H9 (cell line): ENCODE measurements around the gene GEMIN2. TPM values are rescaled to one million over a fixed set of nuclear protein-coding genes. Genes with fewer than 3 reads are reported as not detected.

ENCODE experiments used
- DNase-seq: peaks from one replicate; pipeline ENCODE4 v3.0.0-alpha.2; 2017
- H2AFZ ChIP-seq: one replicate; pipeline ENCODE4 v1.6.1; 2013; ENCODE audit warnings: mild to moderate bottlenecking, low read length, control low read depth, moderate library complexity
- H2AK5ac ChIP-seq: 2 replicates; pipeline ENCODE4 v1.6.1; 2013; ENCODE audit warnings: low read length, control low read depth, mixed read lengths; ENCODE audit not compliant: insufficient read length
- H2BK120ac ChIP-seq: one replicate; pipeline ENCODE4 v1.6.1; 2013; ENCODE audit warnings: low read depth, mild to moderate bottlenecking, low read length, control low read depth, inconsistent platforms; ENCODE audit not compliant: poor library complexity, severe bottlenecking
- H2BK12ac ChIP-seq: 2 replicates; pipeline ENCODE4 v1.6.1; 2013; ENCODE audit warnings: low read length, control low read depth, mixed read lengths, low read depth; ENCODE audit not compliant: insufficient read length
- H2BK15ac ChIP-seq: 2 replicates; pipeline ENCODE4 v1.6.1; 2013; ENCODE audit warnings: low read depth, low read length, control low read depth
- H2BK20ac ChIP-seq: one replicate; pipeline ENCODE4 v1.6.1; 2013; ENCODE audit warnings: low read depth, mild to moderate bottlenecking, low read length, control low read depth, inconsistent platforms; ENCODE audit not compliant: poor library complexity, severe bottlenecking
- H2BK5ac ChIP-seq: 2 replicates; pipeline ENCODE4 v1.6.1; 2013; ENCODE audit warnings: low read length, control low read depth, mixed read lengths; ENCODE audit not compliant: insufficient read length
- H3K14ac ChIP-seq: 2 replicates; pipeline ENCODE4 v1.6.1; 2013; ENCODE audit warnings: low read length, control low read depth; ENCODE audit not compliant: insufficient read depth
- H3K18ac ChIP-seq: 2 replicates; pipeline ENCODE4 v1.6.1; 2013; ENCODE audit warnings: low read depth, mild to moderate bottlenecking, mixed read lengths, low read length, control low read depth; ENCODE audit not compliant: insufficient read length
- H3K23ac ChIP-seq: 2 replicates; pipeline ENCODE4 v1.6.1; 2013; ENCODE audit warnings: low read length, control low read depth, mixed read lengths, low read depth; ENCODE audit not compliant: insufficient read length
- H3K23me2 ChIP-seq: 2 replicates; pipeline ENCODE4 v1.6.1; 2013; ENCODE audit warnings: low read depth, mild to moderate bottlenecking, mixed read lengths, low read length, control low read depth; ENCODE audit not compliant: insufficient read length, poor library complexity, severe bottlenecking
- H3K27ac ChIP-seq: 2 replicates; pipeline ENCODE4 v1.5.1; 2013; ENCODE audit warnings: low read length, control low read depth, mixed read lengths, low read depth; ENCODE audit not compliant: insufficient read length
- H3K27me3 ChIP-seq: 2 replicates; pipeline ENCODE4 v1.6.1; 2013; ENCODE audit warnings: low read length, control low read depth, inconsistent platforms; ENCODE audit not compliant: insufficient read depth
- H3K4ac ChIP-seq: 2 replicates; pipeline ENCODE4 v1.6.1; 2013; ENCODE audit warnings: low read depth, mild to moderate bottlenecking, control low read depth, inconsistent platforms, low read length, moderate library complexity
- H3K4me1 ChIP-seq: 2 replicates; pipeline ENCODE4 v1.6.1; 2013; ENCODE audit warnings: low read length, control low read depth, inconsistent platforms; ENCODE audit not compliant: insufficient read depth
- H3K4me2 ChIP-seq: 2 replicates; pipeline ENCODE4 v1.6.1; 2013; ENCODE audit warnings: low read length, control low read depth, mixed read lengths; ENCODE audit not compliant: insufficient read length, insufficient read depth
- H3K56ac ChIP-seq: 2 replicates; pipeline ENCODE4 v1.6.1; 2013; ENCODE audit warnings: low read depth, mild to moderate bottlenecking, mixed read lengths, low read length, control low read depth; ENCODE audit not compliant: insufficient read length
- H3K79me1 ChIP-seq: 2 replicates; pipeline ENCODE4 v1.6.1; 2013; ENCODE audit warnings: low read depth, mild to moderate bottlenecking, moderate library complexity, low read length, control low read depth, inconsistent platforms; ENCODE audit not compliant: insufficient read depth, poor library complexity, severe bottlenecking
- H3K79me2 ChIP-seq: 2 replicates; pipeline ENCODE4 v1.6.1; 2013; ENCODE audit warnings: low read length, control low read depth, inconsistent platforms; ENCODE audit not compliant: insufficient read depth
- H3K9ac ChIP-seq: 2 replicates; pipeline ENCODE4 v1.6.1; 2013; ENCODE audit warnings: low read length, control low read depth, mixed read lengths; ENCODE audit not compliant: insufficient read length; ENCODE audit errors: extremely low read depth
- H3K9me3 ChIP-seq: one replicate; pipeline ENCODE4 v1.6.1; 2013; ENCODE audit warnings: low read depth, low read length, inconsistent platforms; ENCODE audit not compliant: control insufficient read depth
- H3T11ph ChIP-seq: one replicate; pipeline ENCODE4 v1.6.1; 2013; ENCODE audit warnings: mild to moderate bottlenecking, low read length, control low read depth, inconsistent platforms
- H4K20me1 ChIP-seq: one replicate; pipeline ENCODE4 v1.6.1; 2013; ENCODE audit not compliant: control insufficient read depth, insufficient read length, insufficient read depth
- H4K5ac ChIP-seq: 2 replicates; pipeline ENCODE4 v1.6.1; 2013; ENCODE audit warnings: low read depth, mild to moderate bottlenecking, mixed read lengths, low read length, control low read depth; ENCODE audit not compliant: insufficient read length
- H4K8ac ChIP-seq: replicated peaks from 2 replicates; pipeline ENCODE4 v1.6.1; 2013; ENCODE audit warnings: low read length, control low read depth, mixed read lengths, low read depth; ENCODE audit not compliant: insufficient read length
- H4K91ac ChIP-seq: 2 replicates; pipeline ENCODE4 v1.6.1; 2013; ENCODE audit warnings: low read depth, mild to moderate bottlenecking, moderate library complexity, mixed read lengths, low read length, control low read depth; ENCODE audit not compliant: insufficient read length
- H3K27ac Mint-ChIP-seq, 3 experiments: 2 replicates in 2 of 3; 3 replicates in 1 of 3; pipeline ENCODE4 v1.8.0; 2020 to 2021; ENCODE audit warnings: mixed read lengths in 3 of 3, mild to moderate bottlenecking in 1 of 3, moderate library complexity in 1 of 3
- H3K27me3 Mint-ChIP-seq: 2 replicates; pipeline ENCODE4 v1.8.0; 2021; ENCODE audit warnings: low read depth, mild to moderate bottlenecking, moderate library complexity, mixed read lengths
- H3K36me3 Mint-ChIP-seq, 3 experiments: 2 replicates in 2 of 3; 3 replicates in 1 of 3; pipeline ENCODE4 v1.8.0; 2020 to 2021; ENCODE audit warnings: low read depth in 3 of 3, mixed read lengths in 3 of 3; ENCODE audit not compliant: insufficient read depth in 1 of 3
- H3K4me1 Mint-ChIP-seq, 2 experiments: 2 replicates each; pipeline ENCODE4 v1.8.0; 2020; ENCODE audit warnings: mixed read lengths in 2 of 2
- H3K4me3 Mint-ChIP-seq, 2 experiments: 2 replicates in 1 of 2; 3 replicates in 1 of 2; pipeline ENCODE4 v1.8.0; 2020 to 2021; ENCODE audit warnings: mild to moderate bottlenecking in 2 of 2, mixed read lengths in 2 of 2, moderate library complexity in 1 of 2
- H3K9me3 Mint-ChIP-seq, 2 experiments: 2 replicates in 1 of 2; 3 replicates in 1 of 2; pipeline ENCODE4 v1.8.0; 2020; ENCODE audit warnings: mild to moderate bottlenecking in 2 of 2, mixed read lengths in 2 of 2, moderate library complexity in 1 of 2
- WGBS: extraction: QIAGEN DNeasy Blood & Tissue Kit; methylation state at CpG from one replicate; pipeline ENCODE4 v1.1.7; 2013; ENCODE audit warnings: missing lambda C conversion rate, low lambda C conversion rate, mixed read lengths; ENCODE audit not compliant: insufficient read length; ENCODE audit errors: extremely low coverage; 5-methylcytosine and 5-hydroxymethylcytosine counted together
- total RNA-seq: library from RNA; stranded (reverse); gene quantifications from 2 replicates; pipeline ENCODE4 v1.2.1, GENCODE V29; 2021
- TF ChIP-seq, protein P1 (sequence below): fragments of 200-600 bp; sonication (generic); conservative IDR thresholded peaks from 3 replicates; pipeline ENCODE4 v1.8.0; 2021; ENCODE audit warnings: antibody characterized with exemption, mild to moderate bottlenecking

GEMIN2 gene
- total RNA-seq, 1 experiment from 2014 or later, result 36.3 TPM

DNA sequence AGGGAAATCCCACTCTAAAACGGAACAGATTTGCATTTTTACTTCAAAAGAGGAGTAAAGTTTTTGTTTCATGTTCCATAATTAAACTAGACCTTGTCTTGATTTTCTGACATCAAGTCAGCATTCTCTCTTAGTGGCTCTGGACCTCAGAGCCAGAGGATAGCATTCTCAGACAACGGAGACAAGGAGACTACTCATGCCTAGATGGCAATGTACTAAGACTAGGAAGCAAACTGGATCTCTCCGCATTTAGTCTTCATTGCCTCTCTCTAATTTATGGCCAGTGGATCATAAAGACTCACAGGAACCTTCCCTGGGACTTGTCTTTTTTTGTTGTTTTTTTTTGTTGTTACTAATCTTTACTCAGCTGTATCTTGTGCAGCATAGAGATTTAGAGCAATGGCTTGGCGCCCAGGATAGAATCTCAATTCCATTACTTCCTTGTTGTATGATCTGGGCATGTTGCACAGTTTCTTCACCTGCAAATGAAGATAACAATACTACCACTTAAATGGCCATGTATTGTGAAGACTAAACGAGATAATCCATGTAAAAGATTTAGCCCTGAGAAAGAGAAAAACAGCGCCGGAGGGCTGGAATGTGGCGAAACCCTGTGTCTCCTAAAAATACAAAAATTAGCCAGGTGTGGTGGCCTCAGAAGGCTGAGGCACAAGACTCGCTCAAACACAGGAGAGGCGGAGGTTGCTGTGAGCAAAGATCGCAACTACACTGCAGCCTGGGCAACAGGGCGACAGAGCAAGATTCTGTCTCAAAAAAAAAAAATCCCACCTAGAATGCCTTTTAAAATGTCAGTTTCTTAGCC is 4.0 kb upstream of the GEMIN2 start:
- Mint-ChIP-seq H3K4me3 (no peak overlapping the region), H3K4me1 (peaks cover 7 to 11% of the 10 kb centered on the region in 2 experiments), H3K36me3 (no peaks in the 10 kb centered on the region), H3K27me3 (no peaks in the 10 kb centered on the region), H3K9me3 (no peaks in the 10 kb centered on the region; a peak in 1 of 5 replicates), H3K27ac (no peak overlapping the region; a peak in 1 of 7 replicates)
- Histone ChIP-seq H3K9ac (no peak overlapping the region), H3T11ph (no peak overlapping the region), H4K20me1 (no peaks in the 10 kb centered on the region), H3K27me3 (no peaks in the 10 kb centered on the region), H3K4ac (no peak overlapping the region), H3K23ac (no peak overlapping the region), H3K4me1 (no peaks in the 10 kb centered on the region; the same call in 1 of the 2 replicates), H4K5ac (no peak overlapping the region), H2BK12ac (no peak overlapping the region), H3K14ac (no peak overlapping the region), H4K91ac (no peak overlapping the region), H3K23me2 (no peaks in the 10 kb centered on the region), H3K79me1 (no peaks in the 10 kb centered on the region), H3K56ac (no peak overlapping the region), H2BK15ac (no peak overlapping the region), H3K18ac (no peak overlapping the region), H3K27ac (no peak overlapping the region), H2AK5ac (no peak overlapping the region), H3K4me2 (no peak overlapping the region), H2AFZ (no peak overlapping the region), H2BK120ac (no peak overlapping the region), H2BK5ac (no peak overlapping the region), H3K9me3 (no peaks in the 10 kb centered on the region), H4K8ac (no peak overlapping the region), H3K79me2 (no peaks in the 10 kb centered on the region; the same call in 1 of the 2 replicates), H2BK20ac (no peak overlapping the region)
- no peak for DNase-seq
- no CpG with 5 or more reads among the region's 12 CpGs for WGBS
- TF ChIP-seq, protein P1, sequence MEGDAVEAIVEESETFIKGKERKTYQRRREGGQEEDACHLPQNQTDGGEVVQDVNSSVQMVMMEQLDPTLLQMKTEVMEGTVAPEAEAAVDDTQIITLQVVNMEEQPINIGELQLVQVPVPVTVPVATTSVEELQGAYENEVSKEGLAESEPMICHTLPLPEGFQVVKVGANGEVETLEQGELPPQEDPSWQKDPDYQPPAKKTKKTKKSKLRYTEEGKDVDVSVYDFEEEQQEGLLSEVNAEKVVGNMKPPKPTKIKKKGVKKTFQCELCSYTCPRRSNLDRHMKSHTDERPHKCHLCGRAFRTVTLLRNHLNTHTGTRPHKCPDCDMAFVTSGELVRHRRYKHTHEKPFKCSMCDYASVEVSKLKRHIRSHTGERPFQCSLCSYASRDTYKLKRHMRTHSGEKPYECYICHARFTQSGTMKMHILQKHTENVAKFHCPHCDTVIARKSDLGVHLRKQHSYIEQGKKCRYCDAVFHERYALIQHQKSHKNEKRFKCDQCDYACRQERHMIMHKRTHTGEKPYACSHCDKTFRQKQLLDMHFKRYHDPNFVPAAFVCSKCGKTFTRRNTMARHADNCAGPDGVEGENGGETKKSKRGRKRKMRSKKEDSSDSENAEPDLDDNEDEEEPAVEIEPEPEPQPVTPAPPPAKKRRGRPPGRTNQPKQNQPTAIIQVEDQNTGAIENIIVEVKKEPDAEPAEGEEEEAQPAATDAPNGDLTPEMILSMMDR, result no peak
